GM12874 (cell line): ENCODE measurements around the gene RNF11.

Source experiments
- CTCF ChIP-seq: IDR thresholded peaks from 2 replicates; pipeline ENCODE4 v1.5.1; 2011; ENCODE audit warnings: low read depth, mild to moderate bottlenecking, control low read depth, low read length, moderate library complexity; ENCODE audit not compliant: insufficient read depth

RNF11 gene

GRCh38 chr1:51203874-51204245 lies 32.2 kb upstream of the RNF11 start:
- TF ChIP-seq CTCF, result no peak

GRCh38 chr1:51210055-51210454 lies 26.0 kb upstream of the RNF11 start:
- no peak for TF ChIP-seq CTCF

- no peak for TF ChIP-seq CTCF
Observed at GRCh38 chr1:51210676-51211075, 25.4 kb upstream of the RNF11 start.

- no peak for TF ChIP-seq CTCF
Observed at GRCh38 chr1:51214615-51215131, 21.4 kb upstream of the RNF11 start.

- no peak for TF ChIP-seq CTCF
Observed at GRCh38 chr1:51215169-51215568, 20.9 kb upstream of the RNF11 start.

- TF ChIP-seq CTCF, result no peak
Observed at GRCh38 chr1:51216631-51217030, 19.4 kb upstream of the RNF11 start.

- no peak for TF ChIP-seq CTCF
Observed at GRCh38 chr1:51217101-51217500, 19.0 kb upstream of the RNF11 start.

- TF ChIP-seq CTCF, result no peak
Observed at GRCh38 chr1:51218570-51218969, 17.5 kb upstream of the RNF11 start.
